ENCODE measurements around the gene USE1. TPM values are rescaled to one million over a fixed set of nuclear protein-coding genes. Genes with fewer than 3 reads are reported as not detected.
"Not testable (repeated sequence)": the region's sequence is repeated elsewhere in the genome, so short reads cannot be mapped to it uniquely, and the experiment has no call there.

USE1 gene
- total and polyA plus RNA-seq, 2 donors (not counting 1 experiment from before 2014, with no cell fraction given), result 23.8 to 27.1 TPM

DNA sequence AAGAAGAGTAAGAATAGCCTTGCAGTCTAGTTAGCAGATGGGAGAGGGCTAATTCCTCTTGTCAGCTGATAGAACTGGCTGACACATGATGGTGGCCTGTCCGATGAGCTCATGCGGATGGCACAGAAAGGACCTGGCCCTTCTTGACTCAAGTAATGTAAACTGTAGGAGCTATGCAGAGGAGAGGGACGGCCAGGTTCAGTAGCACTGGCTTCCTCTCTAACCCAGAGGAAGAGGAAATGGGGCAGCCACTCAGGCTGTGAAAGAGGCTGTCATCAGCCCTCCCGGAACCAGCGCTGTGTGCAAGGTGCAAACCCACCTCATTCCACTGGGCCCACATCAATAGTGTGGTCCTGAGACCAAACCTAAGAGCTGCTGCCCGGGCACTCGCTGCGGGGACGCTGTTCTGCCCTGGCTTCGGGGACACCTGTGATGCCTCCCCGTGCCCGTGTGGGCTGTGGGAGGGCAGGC is 30.8 kb upstream of the USE1 start:
- Histone ChIP-seq H3K9ac (ENCODE audit: insufficient read depth, low read length) (no peak overlapping the region), H3K4me2 (ENCODE audit: extremely low read depth, insufficient read depth, low read length) (no peak overlapping the region), H3K27ac (ENCODE audit: insufficient read depth, low read length) (no peak overlapping the region), H3K4me1 (ENCODE audit: control insufficient read depth, extremely low read depth, insufficient read depth, low read length) (no peaks in the 10 kb centered on the region), H3K4me3 (replicated peaks in 1 of 4; ENCODE audit: control extremely low read depth in 1 of 4, insufficient read depth in 1 of 4, low read depth in 3 of 4, low read length in 4 of 4) (no peak overlapping the region), H3K9me3 (ENCODE audit: control insufficient read depth, insufficient read depth, low read depth, low read length) (no peaks in the 10 kb centered on the region), H3K79me2 (ENCODE audit: control insufficient read depth, insufficient read depth, low read length) (no peaks in the 10 kb centered on the region), H2AFZ (ENCODE audit: low read length) (no peak overlapping the region), H4K20me1 (ENCODE audit: control insufficient read depth, extremely low read depth, insufficient read depth, low read length) (no peaks in the 10 kb centered on the region), H3K27me3 (ENCODE audit: control insufficient read depth, insufficient read depth, low read length) (no peaks in the 10 kb centered on the region), H3K36me3 (ENCODE audit: control insufficient read depth, insufficient read depth, low read length) (peaks cover 35% of the 10 kb centered on the region)
- DNase-seq (ENCODE audit: low read depth in 2 of 2), result no peak
- TF ChIP-seq EZH2 (IDR thresholded peaks at IDR 0.05; ENCODE audit: low read length, missing control alignments), result no peak
- TF ChIP-seq CTCF (conservative IDR thresholded peaks at IDR 0.05 in 1 of 2, IDR thresholded peaks at IDR 0.05 in 1 of 2; ENCODE audit: low read depth in 1 of 2, low read length in 2 of 2), result no peak

GRCh38 chr19:17185590-17185989 is 29.6 kb upstream of the USE1 start:
- TF ChIP-seq CTCF (conservative IDR thresholded peaks at IDR 0.05 in 1 of 2, IDR thresholded peaks at IDR 0.05 in 1 of 2; ENCODE audit: low read depth in 1 of 2, low read length in 2 of 2) (no peak), EZH2 (IDR thresholded peaks at IDR 0.05; ENCODE audit: low read length, missing control alignments) (no peak)
- H3K9me3 ChIP-seq (ENCODE audit: control insufficient read depth, insufficient read depth, low read depth, low read length), result no peaks in the 10 kb centered on the region
- peaks cover 35% of the 10 kb centered on the region for H3K36me3 ChIP-seq (ENCODE audit: control insufficient read depth, insufficient read depth, low read length)

DNA sequence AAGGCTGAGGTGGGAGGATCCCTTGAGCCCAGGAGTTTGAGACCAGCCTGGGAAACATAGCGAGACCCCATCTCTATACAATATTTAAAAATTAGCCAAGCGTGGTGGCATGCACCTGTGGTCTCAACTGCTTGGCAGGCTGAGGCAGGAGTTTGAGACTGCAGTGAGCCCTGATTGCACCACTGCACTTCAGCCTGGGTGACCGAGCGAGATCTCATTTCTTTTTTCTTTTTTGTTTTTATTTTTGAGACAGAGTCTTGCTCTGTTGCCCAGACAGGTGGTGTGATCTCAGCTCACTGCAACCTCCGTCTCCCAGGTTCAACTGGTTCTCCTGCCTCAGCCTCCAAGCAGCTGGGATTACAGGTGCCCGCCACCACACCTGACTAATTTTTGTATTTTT is 23.4 kb upstream of the USE1 start:
- H3K36me3 ChIP-seq (ENCODE audit: control insufficient read depth, insufficient read depth, low read length), result peaks cover 43% of the 10 kb centered on the region
- not testable (repeated sequence) for H4K20me1 ChIP-seq (ENCODE audit: control insufficient read depth, extremely low read depth, insufficient read depth, low read length); H3K9me3 ChIP-seq (ENCODE audit: control insufficient read depth, insufficient read depth, low read depth, low read length); H3K27me3 ChIP-seq (ENCODE audit: control insufficient read depth, insufficient read depth, low read length); H3K79me2 ChIP-seq (ENCODE audit: control insufficient read depth, insufficient read depth, low read length); H3K4me1 ChIP-seq (ENCODE audit: control insufficient read depth, extremely low read depth, insufficient read depth, low read length); H3K4me3 ChIP-seq (replicated peaks in 1 of 4; ENCODE audit: control extremely low read depth in 1 of 4, insufficient read depth in 1 of 4, low read depth in 3 of 4, low read length in 4 of 4); H3K27ac ChIP-seq (ENCODE audit: insufficient read depth, low read length); DNase-seq (ENCODE audit: low read depth in 2 of 2); H2AFZ ChIP-seq (ENCODE audit: low read length); H3K4me2 ChIP-seq (ENCODE audit: extremely low read depth, insufficient read depth, low read length); H3K9ac ChIP-seq (ENCODE audit: insufficient read depth, low read length)

More at GRCh38 chr19:17185590-17185989, 29.6 kb upstream of the USE1 start:
- Histone ChIP-seq H3K4me2 (ENCODE audit: extremely low read depth, insufficient read depth, low read length) (no peak overlapping the region), H3K79me2 (ENCODE audit: control insufficient read depth, insufficient read depth, low read length) (no peaks in the 10 kb centered on the region), H3K27me3 (ENCODE audit: control insufficient read depth, insufficient read depth, low read length) (no peaks in the 10 kb centered on the region), H3K27ac (ENCODE audit: insufficient read depth, low read length) (no peak overlapping the region), H3K4me1 (ENCODE audit: control insufficient read depth, extremely low read depth, insufficient read depth, low read length) (no peaks in the 10 kb centered on the region), H4K20me1 (ENCODE audit: control insufficient read depth, extremely low read depth, insufficient read depth, low read length) (no peaks in the 10 kb centered on the region), H2AFZ (ENCODE audit: low read length) (no peak overlapping the region), H3K4me3 (replicated peaks in 1 of 4; ENCODE audit: control extremely low read depth in 1 of 4, insufficient read depth in 1 of 4, low read depth in 3 of 4, low read length in 4 of 4) (no peak overlapping the region), H3K9ac (ENCODE audit: insufficient read depth, low read length) (no peak overlapping the region)
- DNase-seq (ENCODE audit: low read depth in 2 of 2), result no peak

Measured in fibroblast of lung (primary cell).